ENCODE results near the gene IL17C. TPM values are rescaled to one million over a fixed set of nuclear protein-coding genes. Genes with fewer than 3 reads are reported as not detected.

The IL17C gene
- total and polyA plus RNA-seq, 4 donors = not detected

DNA sequence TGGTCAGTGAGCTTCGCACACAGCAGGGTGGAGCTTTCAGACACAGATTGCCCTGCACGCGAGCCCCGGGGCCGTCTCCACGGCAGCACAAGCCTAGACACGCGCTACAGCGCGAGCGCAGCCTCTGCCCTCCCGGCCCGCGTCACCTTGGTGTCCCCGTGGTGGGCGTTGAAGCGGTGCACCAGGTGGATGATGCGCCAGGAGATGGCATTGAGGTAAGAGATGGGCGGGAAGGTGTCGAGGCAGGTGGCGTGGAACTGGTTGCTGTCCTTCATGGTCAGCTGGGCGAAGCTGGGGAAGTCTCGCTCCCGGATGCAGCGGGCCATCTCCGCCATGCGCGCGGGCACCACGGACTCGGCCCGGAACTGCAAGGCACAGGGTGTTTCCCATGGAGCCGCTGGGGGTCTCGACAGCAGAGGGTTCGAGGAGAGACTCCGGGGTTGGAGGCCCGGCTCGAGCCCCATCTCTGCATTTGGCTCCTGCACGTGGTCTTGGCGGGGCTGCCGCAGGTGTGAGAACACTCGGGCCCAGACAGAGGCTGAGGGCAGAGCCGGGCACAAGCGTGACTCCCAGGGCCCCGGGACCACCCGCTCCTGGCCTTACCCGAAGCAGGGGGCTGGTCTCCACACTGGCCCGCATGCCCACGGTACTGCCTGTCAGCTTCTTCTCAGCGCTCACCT lies 16.8 kb downstream of the IL17C start:
- no peak overlapping the region for H3K27ac ChIP-seq (ENCODE audit: low read depth in 1 of 2, low read length in 2 of 2)
- no peak for TF ChIP-seq FOXA1 (IDR thresholded peaks at IDR 0.05)

GRCh38 chr16:88655733-88656281 lies 17.4 kb downstream of the IL17C start:
- WGBS = 94% methylated on average over 29 of the region's 29 CpGs
- no peaks in the 10 kb centered on the region for H3K27me3 ChIP-seq (ENCODE audit: control insufficient read depth in 4 of 4, insufficient read depth in 4 of 4, low read length in 3 of 4)
- peaks cover 9 to 40% (median 22%) of the 10 kb centered on the region in 4 donors for H3K36me3 ChIP-seq (ENCODE audit: control insufficient read depth in 4 of 4, insufficient read depth in 3 of 4, low read depth in 1 of 4, low read length in 3 of 4)
- no peak overlapping the region for H3K9ac ChIP-seq (ENCODE audit: low read depth in 1 of 2, low read length in 2 of 2)
- no peak overlapping the region for H3K27ac ChIP-seq (ENCODE audit: low read depth in 1 of 2, low read length in 2 of 2)
- H3K4me1 ChIP-seq (ENCODE audit: control insufficient read depth in 4 of 4, insufficient read depth in 4 of 4, low read length in 3 of 4) = peaks cover 0 to 3% (median 0%) of the 10 kb centered on the region in 4 donors
- H3K9me3 ChIP-seq (ENCODE audit: control insufficient read depth in 4 of 4, low read length in 3 of 4) = no peaks in the 10 kb centered on the region
- no peak overlapping the region for H3K4me3 ChIP-seq (ENCODE audit: low read depth in 1 of 3, low read length in 3 of 3)
- DNase-seq (ENCODE audit: low spot score) = no peak
- TF ChIP-seq YY1 (IDR thresholded peaks at IDR 0.05) (no peak), EGR1 (IDR thresholded peaks at IDR 0.05; ENCODE audit: low read depth in 2 of 2) (no peak), RAD21 (IDR thresholded peaks at IDR 0.05) (no peak)
- TF ChIP-seq, protein P1, sequence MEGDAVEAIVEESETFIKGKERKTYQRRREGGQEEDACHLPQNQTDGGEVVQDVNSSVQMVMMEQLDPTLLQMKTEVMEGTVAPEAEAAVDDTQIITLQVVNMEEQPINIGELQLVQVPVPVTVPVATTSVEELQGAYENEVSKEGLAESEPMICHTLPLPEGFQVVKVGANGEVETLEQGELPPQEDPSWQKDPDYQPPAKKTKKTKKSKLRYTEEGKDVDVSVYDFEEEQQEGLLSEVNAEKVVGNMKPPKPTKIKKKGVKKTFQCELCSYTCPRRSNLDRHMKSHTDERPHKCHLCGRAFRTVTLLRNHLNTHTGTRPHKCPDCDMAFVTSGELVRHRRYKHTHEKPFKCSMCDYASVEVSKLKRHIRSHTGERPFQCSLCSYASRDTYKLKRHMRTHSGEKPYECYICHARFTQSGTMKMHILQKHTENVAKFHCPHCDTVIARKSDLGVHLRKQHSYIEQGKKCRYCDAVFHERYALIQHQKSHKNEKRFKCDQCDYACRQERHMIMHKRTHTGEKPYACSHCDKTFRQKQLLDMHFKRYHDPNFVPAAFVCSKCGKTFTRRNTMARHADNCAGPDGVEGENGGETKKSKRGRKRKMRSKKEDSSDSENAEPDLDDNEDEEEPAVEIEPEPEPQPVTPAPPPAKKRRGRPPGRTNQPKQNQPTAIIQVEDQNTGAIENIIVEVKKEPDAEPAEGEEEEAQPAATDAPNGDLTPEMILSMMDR (IDR thresholded peaks at IDR 0.05; ENCODE audit: low read depth, low read length, missing input control) = no peak
- TF ChIP-seq, protein P2, sequence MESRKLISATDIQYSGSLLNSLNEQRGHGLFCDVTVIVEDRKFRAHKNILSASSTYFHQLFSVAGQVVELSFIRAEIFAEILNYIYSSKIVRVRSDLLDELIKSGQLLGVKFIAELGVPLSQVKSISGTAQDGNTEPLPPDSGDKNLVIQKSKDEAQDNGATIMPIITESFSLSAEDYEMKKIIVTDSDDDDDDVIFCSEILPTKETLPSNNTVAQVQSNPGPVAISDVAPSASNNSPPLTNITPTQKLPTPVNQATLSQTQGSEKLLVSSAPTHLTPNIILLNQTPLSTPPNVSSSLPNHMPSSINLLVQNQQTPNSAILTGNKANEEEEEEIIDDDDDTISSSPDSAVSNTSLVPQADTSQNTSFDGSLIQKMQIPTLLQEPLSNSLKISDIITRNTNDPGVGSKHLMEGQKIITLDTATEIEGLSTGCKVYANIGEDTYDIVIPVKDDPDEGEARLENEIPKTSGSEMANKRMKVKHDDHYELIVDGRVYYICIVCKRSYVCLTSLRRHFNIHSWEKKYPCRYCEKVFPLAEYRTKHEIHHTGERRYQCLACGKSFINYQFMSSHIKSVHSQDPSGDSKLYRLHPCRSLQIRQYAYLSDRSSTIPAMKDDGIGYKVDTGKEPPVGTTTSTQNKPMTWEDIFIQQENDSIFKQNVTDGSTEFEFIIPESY (IDR thresholded peaks at IDR 0.05) = no peak

More for the DNA sequence above, 16.8 kb downstream of the IL17C start:
- Histone ChIP-seq H3K4me3 (ENCODE audit: low read depth in 1 of 3, low read length in 3 of 3) (no peak overlapping the region), H3K9me3 (ENCODE audit: control insufficient read depth in 4 of 4, low read length in 3 of 4) (no peaks in the 10 kb centered on the region), H3K9ac (ENCODE audit: low read depth in 1 of 2, low read length in 2 of 2) (no peak overlapping the region), H3K27me3 (ENCODE audit: control insufficient read depth in 4 of 4, insufficient read depth in 4 of 4, low read length in 3 of 4) (no peaks in the 10 kb centered on the region), H3K4me1 (ENCODE audit: control insufficient read depth in 4 of 4, insufficient read depth in 4 of 4, low read length in 3 of 4) (peaks cover 0 to 2% (median 0%) of the 10 kb centered on the region in 4 donors), H3K36me3 (ENCODE audit: control insufficient read depth in 4 of 4, insufficient read depth in 3 of 4, low read depth in 1 of 4, low read length in 3 of 4) (peaks cover 9 to 40% (median 22%) of the 10 kb centered on the region in 4 donors)
- 97% methylated on average over 50 of the region's 50 CpGs for WGBS
- no peak for DNase-seq (ENCODE audit: low spot score)

DNA sequence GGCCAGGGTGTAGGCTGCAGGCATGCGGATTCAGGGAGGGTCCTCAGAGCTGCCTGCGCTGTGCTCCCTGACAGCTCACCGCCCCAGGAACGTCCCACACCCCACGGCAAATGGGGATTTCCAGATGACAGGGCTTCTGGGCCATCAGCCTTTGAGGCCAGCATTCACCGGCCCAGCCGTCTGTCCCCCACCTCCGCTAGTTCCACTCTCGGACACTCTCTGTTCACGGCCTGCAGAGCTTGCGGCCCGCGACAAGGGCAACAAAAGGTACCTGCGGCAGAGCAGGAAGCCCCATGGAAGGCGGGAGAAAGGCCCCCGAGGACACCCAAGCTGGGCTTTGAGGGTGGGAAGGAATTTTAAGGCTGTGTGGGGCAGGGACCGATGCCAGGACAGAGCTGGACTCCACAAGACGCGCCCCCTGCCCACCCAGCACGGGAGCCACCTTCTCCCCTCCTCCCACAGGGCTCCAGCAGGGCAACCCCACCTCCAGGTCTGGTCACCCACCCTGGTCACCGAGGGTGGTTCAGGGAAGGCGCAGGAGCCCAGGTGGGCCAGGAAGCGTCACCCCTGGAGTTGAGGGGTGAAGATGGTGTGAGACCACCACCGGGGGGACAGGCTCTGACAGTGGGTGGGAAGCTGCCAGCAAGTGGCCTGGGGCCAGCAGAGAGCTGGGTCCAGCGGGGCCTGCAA lies 18.1 kb downstream of the IL17C start:
- no peak for DNase-seq (ENCODE audit: low spot score)
- H3K36me3 ChIP-seq (ENCODE audit: control insufficient read depth in 4 of 4, insufficient read depth in 3 of 4, low read depth in 1 of 4, low read length in 3 of 4) = peaks cover 9 to 40% (median 22%) of the 10 kb centered on the region in 4 donors
- WGBS = 92% methylated on average over 25 of the region's 25 CpGs
- H3K27ac ChIP-seq (ENCODE audit: low read depth in 1 of 2, low read length in 2 of 2) = no peak overlapping the region
- peaks cover 0 to 5% (median 1%) of the 10 kb centered on the region in 4 donors for H3K4me1 ChIP-seq (ENCODE audit: control insufficient read depth in 4 of 4, insufficient read depth in 4 of 4, low read length in 3 of 4)
- H3K27me3 ChIP-seq (ENCODE audit: control insufficient read depth in 4 of 4, insufficient read depth in 4 of 4, low read length in 3 of 4) = no peaks in the 10 kb centered on the region
- no peak overlapping the region for H3K9ac ChIP-seq (ENCODE audit: low read depth in 1 of 2, low read length in 2 of 2)
- H3K9me3 ChIP-seq (ENCODE audit: control insufficient read depth in 4 of 4, low read length in 3 of 4) = no peaks in the 10 kb centered on the region
- no peak overlapping the region for H3K4me3 ChIP-seq (ENCODE audit: low read depth in 1 of 3, low read length in 3 of 3)
- TF ChIP-seq, protein P2 (IDR thresholded peaks at IDR 0.05) = no peak
- TF ChIP-seq, protein P1 (IDR thresholded peaks at IDR 0.05; ENCODE audit: low read depth, low read length, missing input control) = no peak
- TF ChIP-seq EGR1 (IDR thresholded peaks at IDR 0.05; ENCODE audit: low read depth in 2 of 2) (no peak), RXRA (IDR thresholded peaks at IDR 0.05) (no peak), FOXA1 (IDR thresholded peaks at IDR 0.05) (no peak), HNF4A (conservative IDR thresholded peaks at IDR 0.05) (no peak), NR2F2 (IDR thresholded peaks at IDR 0.05) (no peak), JUND (IDR thresholded peaks at IDR 0.05) (no peak), GABPA (IDR thresholded peaks at IDR 0.05 in 1 of 2, conservative IDR thresholded peaks at IDR 0.05 in 1 of 2) (no peak), TAF1 (conservative IDR thresholded peaks at IDR 0.05) (no peak), SP1 (IDR thresholded peaks at IDR 0.05) (no peak), ATF3 (IDR thresholded peaks at IDR 0.05) (no peak), FOXA2 (IDR thresholded peaks at IDR 0.05) (no peak)
